ENCODE results near the gene TBC1D22A.

GRCh38 chr22:47055921-47056320 is 293.5 kb downstream of the TBC1D22A start:
- TF ChIP-seq CTCF (IDR thresholded peaks at IDR 0.05): no peak
- no peak for TF ChIP-seq POLR2A (IDR thresholded peaks at IDR 0.05)
